PFSK-1 (cell line): Measurements from ENCODE around the gene MYL10.

ENCODE experiments used
- FOXP2 ChIP-seq: optimal IDR thresholded peaks from 2 replicates; pipeline ENCODE3; 2011; ENCODE audit warnings: borderline replicate concordance, control low read depth, inconsistent platforms; ENCODE audit not compliant: insufficient read depth; ENCODE audit errors: extremely low read length, extremely low read depth
- POLR2AphosphoS5 ChIP-seq: IDR thresholded peaks from 2 replicates; pipeline ENCODE4 v1.6.1; 2012; ENCODE audit warnings: low read depth, mild to moderate bottlenecking, control low read depth, low read length, moderate library complexity
- SIN3A ChIP-seq: IDR thresholded peaks from 2 replicates; pipeline ENCODE4 v1.6.1; 2012; ENCODE audit warnings: mild to moderate bottlenecking, low read length, moderate library complexity, borderline replicate concordance; ENCODE audit not compliant: insufficient read depth
- TAF1 ChIP-seq: IDR thresholded peaks from 2 replicates; pipeline ENCODE4 v1.6.1; 2012; ENCODE audit warnings: low read length, control low read depth, borderline replicate concordance; ENCODE audit not compliant: insufficient read depth

GRCh38 chr7:101597941-101598340 is 31.2 kb downstream of the MYL10 start:
- TF ChIP-seq FOXP2 (no peak), TAF1 (no peak), POLR2AphosphoS5 (no peak), SIN3A (no peak)
